ENCODE data around the gene SMIM24.

Gene SMIM24

GRCh38 chr19:3457528-3458228 lies 22.6 kb downstream of the SMIM24 start:
- TF ChIP-seq CTCF (IDR thresholded peaks at IDR 0.05; ENCODE audit: low read length) (no peak), EZH2phosphoT487 (IDR thresholded peaks at IDR 0.05; ENCODE audit: low read length) (no peak), EZH2 (optimal IDR thresholded peaks at IDR 0.05; ENCODE audit: low read depth, low read length) (no peak)
- Histone ChIP-seq H3K4me3 (ENCODE audit: low read length) (peak overlapping the region; percentile 33; the same call in 1 of the 2 replicates), H3K27me3 (replicated peaks; ENCODE audit: insufficient read depth, low read length) (peaks cover 90% of the 10 kb centered on the region), H3K9ac (ENCODE audit: low read length) (no peak overlapping the region), H3K9me2 (replicated peaks; ENCODE audit: insufficient read depth, low read length) (no peaks in the 10 kb centered on the region), H3K9me3 (replicated peaks; ENCODE audit: insufficient read depth, low read length) (no peaks in the 10 kb centered on the region), H3F3A (ENCODE audit: insufficient read depth, low read length) (no peaks in the 10 kb centered on the region), H3K27ac (ENCODE audit: low read length) (no peak overlapping the region), H3K79me2 (ENCODE audit: low read length) (no peaks in the 10 kb centered on the region), H3K4me1 (ENCODE audit: low read length) (peaks cover 19% of the 10 kb centered on the region), H3K4me2 (ENCODE audit: low read depth, low read length) (peak overlapping the region; percentile 65), H4K20me1 (ENCODE audit: insufficient read depth, low read length) (no peaks in the 10 kb centered on the region), H3K36me3 (replicated peaks; ENCODE audit: insufficient read depth, low read length) (no peaks in the 10 kb centered on the region), H2AFZ (ENCODE audit: low read length) (peak overlapping the region; percentile 32; the same call in 1 of the 2 replicates)
- no peak for DNase-seq

GRCh38 chr19:3456925-3457527 lies 23.3 kb downstream of the SMIM24 start:
- Histone ChIP-seq H3K36me3 (replicated peaks; ENCODE audit: insufficient read depth, low read length) (no peaks in the 10 kb centered on the region), H3K4me1 (ENCODE audit: low read length) (peaks cover 19% of the 10 kb centered on the region), H2AFZ (ENCODE audit: low read length) (no peak overlapping the region), H3K4me2 (ENCODE audit: low read depth, low read length) (no peak overlapping the region), H3K79me2 (ENCODE audit: low read length) (no peaks in the 10 kb centered on the region), H3K27me3 (replicated peaks; ENCODE audit: insufficient read depth, low read length) (peaks cover 91% of the 10 kb centered on the region), H3K27ac (ENCODE audit: low read length) (no peak overlapping the region), H3K9me3 (replicated peaks; ENCODE audit: insufficient read depth, low read length) (no peaks in the 10 kb centered on the region), H4K20me1 (ENCODE audit: insufficient read depth, low read length) (no peaks in the 10 kb centered on the region), H3F3A (ENCODE audit: insufficient read depth, low read length) (no peaks in the 10 kb centered on the region), H3K9me2 (replicated peaks; ENCODE audit: insufficient read depth, low read length) (no peaks in the 10 kb centered on the region), H3K9ac (ENCODE audit: low read length) (no peak overlapping the region), H3K4me3 (ENCODE audit: low read length) (no peak overlapping the region)
- no peak for TF ChIP-seq CTCF (IDR thresholded peaks at IDR 0.05; ENCODE audit: low read length)
- TF ChIP-seq EZH2 (optimal IDR thresholded peaks at IDR 0.05; ENCODE audit: low read depth, low read length): no peak
- TF ChIP-seq EZH2phosphoT487 (IDR thresholded peaks at IDR 0.05; ENCODE audit: low read length): no peak
- no peak for DNase-seq

- Histone ChIP-seq H3K79me2 (ENCODE audit: low read length) (no peaks in the 10 kb centered on the region), H3K9me2 (replicated peaks; ENCODE audit: insufficient read depth, low read length) (no peaks in the 10 kb centered on the region), H3K36me3 (replicated peaks; ENCODE audit: insufficient read depth, low read length) (no peaks in the 10 kb centered on the region), H2AFZ (ENCODE audit: low read length) (no peak overlapping the region), H3K4me3 (ENCODE audit: low read length) (no peak overlapping the region), H3K27ac (ENCODE audit: low read length) (no peak overlapping the region), H3K9ac (ENCODE audit: low read length) (no peak overlapping the region), H3K9me3 (replicated peaks; ENCODE audit: insufficient read depth, low read length) (no peaks in the 10 kb centered on the region), H3K27me3 (replicated peaks; ENCODE audit: insufficient read depth, low read length) (peaks cover 88% of the 10 kb centered on the region), H3F3A (ENCODE audit: insufficient read depth, low read length) (no peaks in the 10 kb centered on the region), H3K4me2 (ENCODE audit: low read depth, low read length) (no peak overlapping the region), H3K4me1 (ENCODE audit: low read length) (peaks cover 20% of the 10 kb centered on the region), H4K20me1 (ENCODE audit: insufficient read depth, low read length) (no peaks in the 10 kb centered on the region)
- TF ChIP-seq CTCF (IDR thresholded peaks at IDR 0.05; ENCODE audit: low read length): no peak
- TF ChIP-seq EZH2phosphoT487 (IDR thresholded peaks at IDR 0.05; ENCODE audit: low read length): no peak
- TF ChIP-seq EZH2 (optimal IDR thresholded peaks at IDR 0.05; ENCODE audit: low read depth, low read length): no peak
- no peak for DNase-seq
These were observed 24.2 kb downstream of the SMIM24 start for GRCh38 chr19:3455960-3456601.
